GM21526 (cell line): ENCODE measurements around the gene DTNB.
"Not testable (repeated sequence)": the region's sequence is repeated elsewhere in the genome, so short reads cannot be mapped to it uniquely, and the experiment has no call there.

Experiments used
- ATAC-seq: cut with Tn5 transposase; IDR thresholded peaks from one replicate; pipeline ENCODE4 v1.9.1; 2021; ENCODE audit warnings: moderate library complexity; ENCODE audit not compliant: unreplicated experiment, low FRiP score

Gene DTNB

DNA sequence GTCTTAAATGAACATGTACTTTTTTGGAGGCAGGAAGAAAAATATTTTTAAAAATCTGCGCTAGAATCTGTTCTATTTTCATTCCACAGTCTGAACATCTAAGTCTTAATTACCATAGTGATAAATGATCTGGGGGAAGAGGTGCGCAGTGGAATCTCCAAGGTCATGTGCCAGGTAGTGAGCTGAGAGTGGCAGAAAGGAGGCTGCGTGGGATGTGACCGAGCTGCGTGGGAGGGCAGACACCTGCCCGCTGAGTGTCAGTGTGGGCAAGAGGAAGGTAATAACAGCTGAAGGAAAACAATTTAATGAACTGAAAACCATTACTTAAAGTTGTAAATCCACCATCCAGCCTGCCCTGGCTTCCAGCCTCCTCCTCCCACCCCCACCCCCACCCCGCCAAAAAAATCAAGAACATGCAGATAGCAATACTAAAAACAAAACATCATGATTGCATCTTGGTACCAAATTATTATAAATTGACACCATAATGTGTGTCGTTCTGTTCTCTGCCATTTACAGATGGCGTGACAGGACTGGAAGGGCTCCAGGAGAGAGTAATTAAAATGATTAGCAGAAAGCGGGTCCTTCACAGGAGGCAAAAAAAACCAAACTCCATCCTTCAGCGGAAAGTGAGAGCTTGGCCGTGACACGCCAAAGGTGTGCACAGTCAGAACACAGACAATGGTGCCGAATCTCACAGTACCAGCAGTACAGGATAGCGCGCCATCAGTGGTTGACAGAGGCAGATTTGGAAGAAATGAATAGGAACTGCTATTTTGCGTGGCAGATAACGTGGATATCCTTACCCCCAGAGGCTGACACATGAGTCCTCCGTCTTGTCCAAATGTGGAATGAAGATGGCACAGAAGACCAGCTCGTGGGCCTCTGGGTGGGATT, 11.4 kb upstream of the DTNB start:
- ATAC-seq: no peak

DNA sequence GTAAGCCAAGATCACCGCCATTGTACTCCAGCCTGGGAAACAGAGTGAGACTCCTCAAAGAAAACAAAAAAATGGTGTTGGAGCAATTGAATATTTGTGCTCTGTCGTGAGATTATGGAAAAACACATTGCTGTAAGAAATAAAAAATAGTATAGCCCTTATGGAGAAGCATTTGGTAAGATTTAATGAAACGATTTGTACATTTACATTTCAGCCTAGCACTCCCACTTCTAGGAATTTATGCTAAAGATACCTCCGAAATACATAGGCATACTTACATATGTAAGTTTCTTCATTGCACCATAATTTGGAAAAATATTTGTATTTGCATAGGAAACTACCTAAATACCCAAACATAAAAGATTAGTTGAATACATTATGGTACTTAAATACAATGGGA, 8.7 kb upstream of the DTNB start:
- ATAC-seq: no peak

DNA sequence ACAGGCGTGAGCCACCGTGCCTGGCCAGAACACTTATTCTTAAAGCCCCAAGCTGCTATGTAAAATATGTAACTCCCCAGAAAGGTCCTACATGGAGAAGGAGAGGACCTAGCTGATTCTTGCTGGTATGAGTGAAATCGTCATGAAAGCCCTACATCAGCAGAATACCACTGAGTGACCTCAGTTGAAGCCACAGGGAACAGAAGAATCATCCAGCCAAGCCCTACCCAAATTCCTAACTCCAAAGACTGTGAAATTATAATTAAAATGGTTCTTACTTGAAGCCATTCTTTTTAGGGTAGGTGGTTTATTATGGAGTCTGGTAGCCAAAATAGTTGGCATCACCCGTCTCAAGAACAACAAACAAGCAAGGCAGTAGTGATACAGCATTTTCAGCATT, 4.5 kb upstream of the DTNB start:
- no peak for ATAC-seq

DNA sequence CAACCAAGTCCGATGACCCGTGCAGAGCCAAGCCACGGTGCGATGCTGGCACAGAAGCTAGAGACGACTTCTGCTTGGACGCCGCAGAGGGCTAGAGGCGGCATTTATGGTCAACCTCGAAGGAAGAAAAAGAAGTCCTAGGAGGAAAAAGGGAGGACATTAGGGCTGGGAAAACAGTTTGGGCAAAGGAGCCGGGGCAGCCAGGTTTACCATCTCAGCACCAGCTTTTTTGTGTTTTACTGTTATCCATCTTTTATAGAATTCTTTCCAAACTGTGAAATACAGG, 643 bp upstream of the DTNB start:
- ATAC-seq: no peak

DNA sequence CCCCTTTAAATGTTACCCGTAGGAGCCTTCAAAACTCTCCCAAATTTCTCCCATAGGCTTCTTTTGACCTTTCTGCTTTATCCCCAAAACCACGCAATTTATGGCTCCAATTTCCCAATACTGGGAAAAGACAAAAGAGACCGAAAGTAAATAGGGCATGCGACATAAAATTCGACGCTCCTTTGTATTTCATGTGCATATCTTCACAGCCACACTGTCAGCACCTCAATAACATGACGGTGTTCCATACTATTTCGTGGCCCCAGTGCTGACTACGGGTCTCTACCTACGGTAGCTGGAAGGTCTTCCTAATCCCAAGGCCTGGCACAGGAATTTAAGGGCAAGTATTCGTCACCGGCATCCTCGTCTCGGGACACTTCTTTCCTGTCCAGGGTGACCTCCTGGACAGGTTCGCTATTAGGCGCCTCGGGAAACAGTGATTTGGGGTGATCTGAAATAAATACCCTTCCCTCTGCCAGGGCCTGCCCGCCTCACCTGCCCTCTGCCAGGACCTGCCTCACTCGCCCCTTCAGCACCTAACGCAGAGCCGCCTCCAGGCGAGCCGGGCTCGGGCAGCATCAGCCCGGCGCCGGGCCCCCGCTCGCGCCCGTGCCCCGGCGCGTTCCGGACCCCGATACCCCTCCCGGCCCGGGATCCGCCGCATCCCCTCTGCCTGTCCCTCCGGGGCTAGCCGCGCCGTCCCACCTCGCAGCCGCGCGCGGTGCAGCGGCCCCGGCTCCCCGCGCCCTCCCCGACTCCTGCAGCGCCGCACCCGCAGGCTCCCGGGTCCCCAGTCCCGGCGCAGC, 680 bp downstream of the DTNB start:
- ATAC-seq: peak; percentile 53

DNA sequence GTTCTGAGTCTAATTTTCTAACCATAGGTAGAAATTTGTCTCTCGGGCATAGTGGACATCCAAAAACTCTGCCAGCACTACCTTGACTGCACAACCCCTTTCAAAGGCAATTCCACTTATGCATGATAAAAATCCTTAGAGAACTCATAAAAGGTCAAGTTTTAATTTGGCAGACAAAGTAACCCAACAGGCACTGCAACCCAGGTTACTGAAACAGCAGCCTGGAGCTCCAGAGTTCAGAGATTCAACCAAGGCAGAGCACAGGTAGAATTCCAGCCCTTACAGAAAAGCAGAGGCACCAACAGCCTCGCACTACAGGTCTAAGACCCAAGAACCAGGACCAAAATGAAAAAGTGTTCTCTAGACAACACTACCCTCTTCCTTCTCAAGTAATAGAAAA, 1.8 kb downstream of the DTNB start:
- no peak for ATAC-seq

DNA sequence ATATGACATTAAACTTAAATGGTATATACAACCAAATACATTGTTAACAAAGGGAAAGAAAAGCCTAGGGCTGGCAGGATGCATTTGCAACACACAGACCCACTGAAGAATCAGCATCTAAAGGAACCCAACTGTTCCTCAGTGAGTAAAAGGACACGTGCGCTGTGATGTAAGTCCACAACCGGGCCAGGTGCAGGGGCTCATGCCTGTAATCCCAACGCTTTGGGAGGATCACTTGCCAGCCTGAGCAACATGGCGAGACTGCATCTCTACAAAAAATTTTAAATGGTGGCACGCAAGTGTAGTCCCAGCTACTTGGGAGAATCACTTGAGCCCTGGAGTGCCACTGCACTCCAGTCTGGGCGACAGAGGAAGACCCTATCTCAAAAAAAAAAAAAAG, 3.9 kb downstream of the DTNB start:
- ATAC-seq: no peak

DNA sequence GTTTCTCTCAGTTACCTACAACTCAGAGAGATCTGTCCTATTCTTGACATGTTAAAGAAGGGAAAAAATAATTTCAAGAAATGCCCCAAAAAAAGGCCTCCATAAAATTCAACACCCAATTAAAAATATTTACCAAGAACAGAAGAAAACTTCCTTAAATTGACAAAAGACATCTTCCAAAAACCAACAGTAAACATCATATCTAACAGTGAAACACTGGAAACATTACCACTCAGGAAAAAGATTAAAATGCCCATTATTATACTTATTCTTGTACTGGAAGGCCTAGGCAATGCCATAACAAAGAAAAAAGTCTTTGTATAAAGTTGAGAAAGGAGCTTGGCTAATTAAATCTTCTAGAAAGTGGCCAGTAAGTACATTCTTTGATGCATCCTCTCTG, 7.2 kb downstream of the DTNB start:
- no peak for ATAC-seq

DNA sequence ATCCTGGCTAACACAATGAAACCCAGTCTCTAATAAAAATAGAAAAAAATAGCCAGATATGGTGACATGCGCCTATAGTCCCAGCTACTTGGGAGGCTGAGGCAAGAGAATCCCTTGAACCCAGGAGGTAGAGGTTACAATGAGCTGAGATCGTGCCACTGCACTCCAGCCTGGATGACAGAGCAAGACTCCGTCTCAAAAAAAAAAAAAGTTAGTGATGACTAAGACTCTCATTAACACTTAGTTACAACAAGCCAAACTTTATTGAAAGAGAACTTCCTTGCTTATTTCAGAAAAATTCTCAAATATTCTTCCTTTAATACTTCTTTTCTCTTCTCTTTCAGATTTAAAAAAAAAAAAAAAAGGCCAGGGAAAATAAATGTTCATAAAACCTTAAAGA, 7.9 kb downstream of the DTNB start:
- ATAC-seq: not testable (repeated sequence)

DNA sequence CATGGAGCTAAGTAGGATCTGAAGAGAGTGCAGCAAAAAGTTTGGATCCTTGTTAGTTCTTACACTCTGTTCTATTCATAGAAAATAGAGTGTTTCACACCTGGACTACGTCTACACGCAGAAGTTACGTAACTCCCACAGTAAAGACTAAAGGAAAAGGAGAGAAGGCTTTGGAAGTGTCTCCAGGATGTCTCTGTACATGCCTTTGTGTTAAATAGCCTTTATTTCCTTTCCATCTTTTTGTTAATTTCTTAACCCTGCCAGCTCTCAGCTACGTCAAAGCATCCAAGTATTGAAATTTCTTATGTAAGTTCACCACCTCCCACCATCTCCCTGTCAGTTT, 8.4 kb downstream of the DTNB start:
- ATAC-seq: no peak

DNA sequence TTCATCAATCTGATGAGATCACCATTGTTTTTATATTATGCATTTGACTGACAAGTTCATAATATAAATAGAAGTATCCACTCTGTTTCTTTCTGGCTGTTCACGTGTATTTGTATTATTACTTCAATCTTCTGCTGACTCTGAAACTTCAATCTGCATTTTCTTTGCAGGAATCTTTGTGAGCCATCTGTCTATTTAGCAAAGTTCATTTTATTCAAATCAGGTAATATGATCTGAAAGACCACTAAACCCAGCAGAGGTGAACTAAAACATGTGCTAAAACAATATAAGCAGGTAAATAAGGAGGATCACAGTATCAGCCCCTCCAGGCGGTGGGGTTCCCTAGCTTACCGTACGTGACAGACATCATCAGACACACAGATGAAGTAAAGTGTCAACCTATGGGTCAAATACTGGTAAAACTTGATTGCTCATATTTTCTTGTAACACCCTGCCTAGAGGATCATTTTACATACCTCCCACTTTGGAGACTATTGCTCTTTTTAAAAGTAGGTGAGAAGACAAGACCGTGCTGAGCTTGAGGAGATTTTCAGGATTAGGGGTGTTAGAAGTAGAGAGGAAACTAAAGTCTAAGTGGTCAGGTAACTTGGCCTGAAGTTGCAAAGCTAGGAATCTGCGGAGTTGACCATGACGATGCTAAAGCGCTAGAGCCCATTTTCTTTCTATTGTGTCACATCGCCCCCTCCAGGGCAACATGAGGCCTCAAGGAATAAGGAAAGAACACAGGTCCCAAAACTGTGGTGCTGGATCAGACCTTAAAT, 9.0 kb downstream of the DTNB start:
- no peak for ATAC-seq

DNA sequence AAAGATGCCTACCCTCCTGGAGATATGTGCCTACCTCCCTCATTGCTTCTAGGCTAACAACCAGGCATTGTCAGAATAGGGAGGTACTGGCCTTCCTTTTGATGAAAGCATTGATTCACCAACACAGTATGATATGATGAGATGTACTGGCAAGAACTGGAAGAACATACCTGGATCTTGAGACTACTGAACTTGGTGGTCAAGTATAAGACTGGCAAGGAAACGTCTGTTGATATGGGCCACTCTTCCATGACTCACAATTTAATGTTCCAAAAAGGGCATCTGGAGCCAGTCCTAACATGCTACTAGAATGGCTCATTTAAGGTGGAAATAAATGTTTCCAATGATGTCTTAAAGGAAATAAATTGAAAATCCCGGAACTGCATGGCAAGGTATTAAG, 18.1 kb downstream of the DTNB start:
- ATAC-seq: no peak

DNA sequence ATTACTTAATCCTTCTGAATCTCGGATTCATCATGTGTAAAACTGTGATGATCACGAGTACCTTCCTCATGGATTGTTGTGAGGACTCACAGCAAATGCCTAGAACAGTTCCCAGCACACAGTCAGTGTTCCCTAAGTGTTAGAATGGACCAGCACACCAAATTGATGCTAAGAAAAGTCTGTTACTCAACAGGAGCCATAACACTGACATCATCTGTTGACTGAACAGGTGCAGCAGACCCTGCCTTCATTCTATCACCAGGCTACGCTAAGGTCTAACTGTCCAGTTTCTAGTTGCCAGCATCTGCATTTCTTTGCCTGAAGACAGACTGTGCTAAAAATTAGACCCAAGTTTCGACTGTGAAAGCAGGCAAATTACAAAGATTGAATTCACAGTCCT, 18.6 kb downstream of the DTNB start:
- ATAC-seq: no peak

DNA sequence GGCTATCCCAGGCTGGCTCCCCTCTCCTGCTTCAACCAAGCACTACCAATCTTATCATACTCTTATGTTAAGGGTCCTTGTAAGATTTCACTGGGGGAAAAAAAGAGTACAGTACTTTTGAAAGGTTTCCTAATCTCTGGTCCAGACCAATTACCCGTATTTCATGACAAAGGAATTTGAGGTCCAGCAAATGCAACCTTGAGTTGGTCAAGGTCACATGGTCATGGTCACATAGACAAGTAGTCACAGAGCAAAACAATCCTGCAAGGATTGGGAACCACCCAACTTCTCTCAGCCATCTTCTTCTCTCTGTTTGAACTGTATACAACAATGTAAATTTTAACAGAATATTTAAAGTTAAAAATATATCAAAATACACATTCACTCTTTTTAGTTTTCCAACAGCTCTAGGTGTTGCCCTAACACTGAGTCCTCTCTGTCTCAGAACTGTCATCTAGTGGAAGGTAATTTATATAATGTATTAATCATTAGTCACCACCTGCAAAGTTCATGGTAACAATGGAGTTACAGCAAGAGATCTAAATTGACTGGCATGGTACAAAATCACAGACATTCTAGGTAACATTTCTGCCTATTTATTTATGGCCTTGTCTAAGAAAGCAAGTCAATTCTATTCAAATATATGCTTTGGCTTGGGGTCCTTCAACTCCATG, 21.5 kb downstream of the DTNB start:
- no peak for ATAC-seq

DNA sequence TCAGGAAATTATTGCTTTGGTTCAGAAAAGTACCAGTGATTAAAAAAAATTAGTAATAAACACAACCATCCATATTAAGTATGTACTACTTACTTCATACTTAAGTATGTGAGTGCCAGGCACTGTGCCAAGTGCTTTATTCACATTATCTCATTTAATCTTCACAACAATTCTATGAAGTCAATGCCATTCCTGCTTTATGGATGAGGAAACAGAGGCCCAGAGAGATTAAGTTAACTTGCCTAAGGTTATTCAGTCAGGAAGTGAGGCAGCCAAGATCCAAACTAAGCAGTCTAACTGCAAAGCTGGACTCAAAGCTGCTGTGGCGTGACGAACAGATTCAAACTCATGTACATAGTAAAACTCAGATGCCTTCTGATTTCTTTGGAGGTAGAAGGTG, 22.3 kb downstream of the DTNB start:
- no peak for ATAC-seq

DNA sequence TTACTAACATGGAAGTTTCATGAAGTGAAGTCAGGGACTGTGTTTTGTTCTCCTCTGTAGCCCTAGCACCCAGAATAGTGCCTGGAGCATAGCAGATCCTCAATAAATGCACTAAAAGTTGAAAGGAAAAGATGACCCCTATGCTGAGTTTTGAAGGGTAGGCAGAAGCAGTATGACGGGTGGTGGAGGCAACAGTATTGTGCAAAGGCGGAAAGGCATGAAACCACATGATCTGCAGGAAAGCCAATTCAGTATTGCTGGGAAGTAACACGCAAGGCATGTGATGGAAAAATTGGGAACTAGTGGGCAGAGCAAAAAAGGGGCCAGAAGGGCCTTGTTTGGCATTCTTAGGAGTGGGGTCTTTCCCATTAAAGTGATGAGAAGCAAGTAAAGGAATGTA, 23.1 kb downstream of the DTNB start:
- ATAC-seq: no peak

DNA sequence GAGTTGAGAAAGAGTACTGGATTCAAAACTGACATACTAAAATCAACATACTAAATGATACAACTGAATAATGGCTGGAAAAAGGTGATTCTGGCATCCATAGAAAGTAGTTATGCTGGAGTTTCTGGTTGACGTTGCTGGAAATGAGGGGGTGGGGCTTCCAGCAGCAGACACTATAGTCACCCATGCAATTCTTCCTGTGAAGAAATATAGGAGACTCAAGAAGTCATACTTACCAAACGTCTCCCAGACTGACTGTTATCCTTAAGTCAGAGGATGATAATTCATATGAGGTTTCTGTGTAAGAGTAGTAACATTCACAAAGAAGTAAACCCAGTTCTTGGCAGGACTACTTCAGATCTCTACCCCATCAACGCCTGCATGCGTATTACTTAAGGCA, 23.6 kb downstream of the DTNB start:
- ATAC-seq: no peak

DNA sequence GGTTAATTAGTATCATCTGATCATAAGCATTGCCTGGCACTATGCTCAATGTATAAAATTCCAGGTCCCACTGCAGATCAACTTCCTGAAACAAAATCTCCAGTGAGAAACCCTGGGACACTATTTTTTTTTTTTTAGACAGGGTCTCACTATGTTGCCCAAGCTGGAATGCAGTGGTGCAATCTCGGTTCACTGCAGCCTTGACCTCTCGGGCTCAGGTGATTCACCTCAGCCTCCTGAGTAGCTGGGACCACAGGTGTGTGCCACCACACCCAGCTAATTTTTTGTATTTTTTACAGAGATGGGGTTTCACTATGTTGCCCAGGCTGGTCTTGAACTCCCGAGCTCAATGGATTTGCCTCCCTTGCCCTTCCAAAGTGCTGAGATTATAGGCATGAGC, 31.1 kb downstream of the DTNB start:
- ATAC-seq: no peak

DNA sequence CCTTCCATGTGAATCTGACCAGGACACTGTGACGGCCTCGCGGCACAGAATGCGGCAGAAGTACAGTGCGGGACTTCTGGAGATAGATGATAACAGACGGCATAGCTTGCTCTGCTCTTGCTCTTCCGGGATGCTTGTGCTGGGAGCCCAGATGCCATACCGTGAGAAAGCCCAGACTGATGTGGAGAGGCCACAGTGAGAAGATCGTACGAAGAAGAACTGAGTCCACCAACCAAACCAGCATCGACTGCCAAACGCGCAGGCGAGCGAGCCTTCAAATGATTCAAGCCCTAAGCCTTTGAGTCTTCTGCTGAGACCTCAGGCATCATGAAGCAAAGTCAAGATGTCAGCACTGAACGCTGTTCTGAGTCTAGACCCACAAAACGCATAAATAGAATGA, 33.7 kb downstream of the DTNB start:
- ATAC-seq: no peak

DNA sequence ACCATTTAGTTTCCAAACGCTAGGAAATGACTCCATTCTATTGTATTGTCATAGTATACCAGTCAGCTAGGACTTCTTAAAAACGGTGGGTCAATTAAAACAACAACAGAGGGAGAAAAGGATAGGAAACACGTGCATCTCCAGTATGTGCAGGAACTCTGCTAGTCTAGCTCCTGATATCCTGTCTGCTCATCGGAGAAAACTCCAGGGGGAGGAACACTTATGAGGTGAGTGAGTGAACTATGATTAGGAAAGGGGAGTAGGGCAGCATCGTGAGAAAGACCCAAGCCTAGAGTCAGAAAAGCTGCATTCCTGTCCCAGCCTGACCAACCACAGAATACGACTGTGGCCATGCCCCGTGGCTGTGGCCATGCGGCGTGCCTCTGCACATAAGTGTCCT, 34.2 kb downstream of the DTNB start:
- no peak for ATAC-seq

DNA sequence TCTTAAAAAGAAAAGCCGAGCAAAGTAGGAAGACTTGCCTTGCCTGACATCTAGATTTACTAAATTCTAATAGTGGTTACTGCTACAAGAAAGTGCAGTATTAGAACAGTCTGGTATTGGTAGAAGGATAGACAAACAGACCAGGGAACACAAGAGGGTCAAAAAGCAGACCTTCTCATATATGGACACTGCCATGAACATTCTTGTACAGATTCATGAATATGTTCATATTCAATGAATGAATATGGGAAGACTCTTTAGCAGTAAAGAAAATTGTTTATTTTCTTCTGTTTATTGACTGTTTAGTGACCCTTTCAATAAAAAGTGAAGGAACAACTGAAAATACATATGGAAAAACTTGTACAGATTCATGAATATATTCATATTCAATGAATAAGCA, 37.6 kb downstream of the DTNB start:
- no peak for ATAC-seq
